ENCODE measurements around the gene GPSM1.

GPSM1 gene

DNA sequence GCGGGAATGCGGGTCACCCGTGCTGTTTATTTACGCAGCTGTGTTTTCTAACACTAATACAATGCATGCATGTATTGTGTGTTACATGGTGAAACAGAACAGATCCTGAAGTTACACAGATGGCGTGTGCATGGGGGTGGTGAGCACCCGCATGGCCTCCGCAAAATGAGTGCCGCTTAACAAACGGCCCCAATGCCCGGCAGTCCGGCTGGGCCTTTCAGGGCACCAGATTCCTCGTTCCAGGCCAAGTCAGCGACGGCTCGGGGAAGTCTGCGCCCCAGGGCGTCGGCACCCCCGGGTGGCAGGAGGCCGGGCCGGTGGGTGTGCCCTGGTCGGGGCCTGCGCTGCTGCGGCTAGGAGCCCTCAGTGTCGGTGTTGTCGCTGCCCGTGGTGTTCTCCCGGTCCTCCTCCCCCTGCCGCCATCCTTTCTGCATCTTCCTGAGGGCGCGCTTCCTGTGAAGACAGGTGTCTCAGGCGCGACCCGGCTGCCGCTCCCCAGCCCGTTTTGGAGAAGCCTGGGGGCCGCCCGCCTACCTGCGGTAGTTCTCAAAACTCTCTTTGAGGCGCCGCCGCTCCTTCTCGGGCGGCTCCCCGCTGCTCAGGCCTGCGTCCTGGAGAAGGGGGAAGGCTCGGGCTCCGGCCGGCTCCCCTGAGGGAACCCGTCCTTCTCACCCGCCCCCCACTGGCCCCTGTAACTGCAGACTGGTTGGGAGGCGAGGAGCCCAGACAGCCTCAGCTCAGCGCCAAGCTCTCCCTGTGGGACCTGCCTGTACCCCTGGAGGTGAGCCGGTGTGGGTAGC, 36.8 kb downstream of the GPSM1 start:
- no peak for FAIRE-seq

GRCh38 chr9:136364942-136365774, 37.8 kb downstream of the GPSM1 start:
- FAIRE-seq = no peak

- FAIRE-seq = no peak
Measured at GRCh38 chr9:136365775-136366222, 38.5 kb downstream of the GPSM1 start.

GRCh38 chr9:136366826-136367225, 39.5 kb downstream of the GPSM1 start:
- no peak for FAIRE-seq

- no peak for FAIRE-seq
Measured at GRCh38 chr9:136367296-136368145, 40.2 kb downstream of the GPSM1 start.

- no peak for FAIRE-seq
Measured at GRCh38 chr9:136368190-136368589, 40.9 kb downstream of the GPSM1 start.

DNA sequence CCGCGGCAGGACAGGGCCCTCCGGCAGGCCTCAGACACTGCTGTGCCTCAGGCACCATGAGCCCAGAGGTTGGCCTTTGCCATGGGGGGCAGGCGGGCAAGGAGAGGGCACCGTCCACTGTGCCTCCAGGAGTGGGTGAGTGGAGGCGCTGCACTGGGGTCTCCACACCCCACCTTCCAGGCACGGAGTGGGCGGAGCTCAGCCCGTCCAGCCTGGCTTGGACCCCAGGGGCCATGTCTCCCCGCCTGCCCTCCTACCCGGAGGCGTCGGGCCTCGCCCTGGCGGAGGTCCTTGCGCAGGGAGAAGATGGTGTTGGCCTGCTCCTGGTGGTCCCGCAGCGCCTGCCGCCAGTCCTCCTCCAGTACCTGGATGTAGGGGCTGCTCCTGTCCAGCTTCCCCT, 42.7 kb downstream of the GPSM1 start:
- no peak for FAIRE-seq

GRCh38 chr9:136370687-136371532, 43.6 kb downstream of the GPSM1 start:
- no peak for FAIRE-seq

DNA sequence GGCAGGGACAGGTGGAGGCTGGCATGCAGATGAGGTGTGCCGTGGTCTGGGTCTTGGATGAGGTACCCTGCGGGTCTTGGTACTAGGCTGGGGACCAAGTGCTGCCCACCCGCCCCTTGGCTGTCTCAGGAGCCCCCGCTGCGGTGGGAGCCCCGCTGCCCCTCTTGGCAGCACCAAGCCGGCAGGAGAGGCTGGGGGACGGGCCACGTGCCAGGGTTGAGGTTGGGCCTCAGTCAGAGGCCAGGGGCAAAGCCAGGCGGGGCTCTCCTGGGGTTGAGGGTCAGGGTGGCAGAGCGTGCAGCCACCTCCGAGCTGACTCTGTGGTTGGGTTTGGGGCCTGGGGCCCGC, 44.2 kb downstream of the GPSM1 start:
- no peak for FAIRE-seq

DNA sequence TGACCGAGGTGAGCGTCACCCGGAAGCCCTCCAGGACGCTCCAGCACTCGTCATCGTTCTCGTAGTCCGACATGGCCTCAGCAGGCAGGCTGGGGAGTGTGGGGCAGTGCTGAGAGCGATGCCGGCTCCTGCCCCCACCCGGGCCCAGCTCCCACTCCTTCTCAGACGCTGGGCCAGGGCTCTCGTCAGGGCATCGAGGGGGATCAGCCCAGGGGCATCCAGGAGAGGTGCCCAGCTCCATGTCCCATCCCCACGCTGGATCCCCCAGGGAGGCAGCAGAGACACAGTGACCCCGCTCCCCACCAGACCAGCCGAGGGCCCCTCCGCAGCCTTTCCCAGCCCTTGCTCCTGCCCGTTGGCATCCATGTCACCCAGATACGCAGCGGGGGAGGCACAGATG, 44.7 kb downstream of the GPSM1 start:
- no peak for FAIRE-seq

- no peak for FAIRE-seq
Measured at GRCh38 chr9:136372561-136373299, 45.4 kb downstream of the GPSM1 start.

GRCh38 chr9:136373300-136374182, 46.2 kb downstream of the GPSM1 start, which contains the start of gene CARD9:
Gene CARD9, minus strand, starts transcription at chr9:136373669. Its CDS starts 1,591 bp downstream, at chr9:136372078.
- no peak for FAIRE-seq

DNA sequence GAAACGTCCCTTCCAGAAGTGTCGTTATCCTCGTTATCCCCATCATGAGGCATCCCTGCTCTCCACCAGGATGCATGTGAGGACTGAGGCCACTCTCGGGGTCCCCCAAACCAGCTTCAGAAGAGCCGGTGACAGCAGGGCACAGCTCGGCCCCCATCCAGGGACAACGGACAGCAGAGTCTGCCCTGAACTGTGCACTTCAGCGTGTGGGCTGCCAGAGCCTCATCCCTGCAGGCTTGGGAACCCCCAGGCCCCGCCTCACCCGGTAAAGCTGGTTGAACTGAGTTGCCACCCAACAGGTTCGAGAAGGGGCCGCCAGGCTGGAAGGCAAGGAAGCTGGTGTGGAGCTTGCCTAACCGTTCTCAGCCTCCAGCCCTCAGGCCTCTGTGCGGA, 46.8 kb downstream of the GPSM1 start:
- no peak for FAIRE-seq

- FAIRE-seq = no peak
Measured at GRCh38 chr9:136375096-136375495, 47.8 kb downstream of the GPSM1 start.

DNA sequence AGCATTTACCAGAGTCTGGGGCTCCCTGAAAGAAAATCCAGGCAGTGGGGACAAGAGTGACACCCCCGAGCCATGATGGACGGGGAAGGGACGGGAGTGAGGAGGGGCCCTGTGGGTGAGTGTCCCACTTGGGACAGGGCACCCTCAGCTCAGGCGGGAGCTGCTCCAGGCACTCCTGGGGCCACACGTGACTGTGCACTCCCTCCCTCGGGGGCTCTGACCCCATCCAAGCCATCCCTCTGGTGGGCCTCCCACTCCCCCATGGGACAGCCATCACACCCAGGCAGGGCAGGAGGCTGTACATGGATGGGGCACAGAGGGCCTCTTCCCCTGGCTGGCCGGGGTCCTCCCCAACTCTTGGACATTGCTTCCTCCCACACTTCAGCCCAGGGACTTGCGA, 49.1 kb downstream of the GPSM1 start:
- no peak for FAIRE-seq

- FAIRE-seq = no peak
Measured at GRCh38 chr9:136377341-136378169, 50.2 kb downstream of the GPSM1 start.

GRCh38 chr9:136378170-136379002, 51.0 kb downstream of the GPSM1 start:
- FAIRE-seq = no peak

DNA sequence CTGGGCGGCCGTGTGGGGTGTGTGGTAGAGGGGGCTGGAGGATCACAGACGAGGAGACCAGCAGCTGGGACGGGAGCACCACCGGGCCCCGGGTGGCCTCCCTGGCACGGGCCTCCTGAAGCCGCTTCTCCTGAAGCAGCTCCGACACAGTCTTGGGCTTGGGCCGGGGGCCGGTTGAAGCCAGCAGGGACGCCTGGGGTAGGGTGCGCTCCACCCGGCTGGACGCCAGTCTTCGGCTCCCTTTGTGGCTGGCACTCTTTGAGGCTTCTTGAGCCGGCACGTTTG, 51.6 kb downstream of the GPSM1 start:
- FAIRE-seq = no peak

GRCh38 chr9:136379401-136379800, 52.1 kb downstream of the GPSM1 start:
- no peak for FAIRE-seq
